ENCODE measurements around the gene CREB5.

Gene CREB5

DNA sequence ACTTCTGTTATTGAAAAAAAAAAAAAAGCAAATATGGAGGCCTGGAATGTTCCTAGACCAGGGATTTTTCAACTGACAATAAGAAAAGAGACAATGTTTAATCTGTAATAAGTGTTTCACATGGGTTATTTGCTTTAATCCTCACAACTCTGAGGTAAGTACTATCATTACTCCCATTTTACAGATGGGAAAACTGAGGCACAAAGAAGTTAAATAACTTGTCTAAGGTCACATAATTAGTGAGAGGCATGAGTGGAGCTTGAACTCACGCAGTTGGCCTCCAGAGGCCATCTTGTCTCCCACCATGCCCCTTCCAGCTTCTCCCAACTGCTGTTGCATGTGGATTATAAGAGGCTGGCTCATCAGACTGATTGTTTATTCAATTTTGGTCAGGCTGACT, 36.6 kb upstream of the CREB5 start:
- H3K9ac ChIP-seq (ENCODE audit: low read depth, low read length, poor library complexity, severe bottlenecking): no peak overlapping the region
- H3K9me3 ChIP-seq (ENCODE audit: insufficient read depth, low read depth, low read length): no peaks in the 10 kb centered on the region
- no peaks in the 10 kb centered on the region for H3F3A ChIP-seq (ENCODE audit: low read depth)
- no peaks in the 10 kb centered on the region for H3K27me3 ChIP-seq (ENCODE audit: insufficient read depth, low read length, poor library complexity, severe bottlenecking)
- no peaks in the 10 kb centered on the region for H3K79me2 ChIP-seq (ENCODE audit: insufficient read depth, low read length)
- no peak overlapping the region for H2AFZ ChIP-seq (ENCODE audit: low read length)
- no peaks in the 10 kb centered on the region for H4K20me1 ChIP-seq (ENCODE audit: insufficient read depth, low read length, poor library complexity, severe bottlenecking)
- no peak overlapping the region for H3K4me3 ChIP-seq (ENCODE audit: low read length, poor library complexity, severe bottlenecking)
- H3K36me3 ChIP-seq (ENCODE audit: insufficient read depth, low read length): no peaks in the 10 kb centered on the region
- TF ChIP-seq EZH2phosphoT487 (IDR thresholded peaks at IDR 0.05; ENCODE audit: borderline replicate concordance): no peak
- TF ChIP-seq, protein P1, sequence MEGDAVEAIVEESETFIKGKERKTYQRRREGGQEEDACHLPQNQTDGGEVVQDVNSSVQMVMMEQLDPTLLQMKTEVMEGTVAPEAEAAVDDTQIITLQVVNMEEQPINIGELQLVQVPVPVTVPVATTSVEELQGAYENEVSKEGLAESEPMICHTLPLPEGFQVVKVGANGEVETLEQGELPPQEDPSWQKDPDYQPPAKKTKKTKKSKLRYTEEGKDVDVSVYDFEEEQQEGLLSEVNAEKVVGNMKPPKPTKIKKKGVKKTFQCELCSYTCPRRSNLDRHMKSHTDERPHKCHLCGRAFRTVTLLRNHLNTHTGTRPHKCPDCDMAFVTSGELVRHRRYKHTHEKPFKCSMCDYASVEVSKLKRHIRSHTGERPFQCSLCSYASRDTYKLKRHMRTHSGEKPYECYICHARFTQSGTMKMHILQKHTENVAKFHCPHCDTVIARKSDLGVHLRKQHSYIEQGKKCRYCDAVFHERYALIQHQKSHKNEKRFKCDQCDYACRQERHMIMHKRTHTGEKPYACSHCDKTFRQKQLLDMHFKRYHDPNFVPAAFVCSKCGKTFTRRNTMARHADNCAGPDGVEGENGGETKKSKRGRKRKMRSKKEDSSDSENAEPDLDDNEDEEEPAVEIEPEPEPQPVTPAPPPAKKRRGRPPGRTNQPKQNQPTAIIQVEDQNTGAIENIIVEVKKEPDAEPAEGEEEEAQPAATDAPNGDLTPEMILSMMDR (conservative IDR thresholded peaks at IDR 0.05; ENCODE audit: low read length): no peak
- no peak overlapping the region for H3K4me2 ChIP-seq (ENCODE audit: low read depth, low read length, poor library complexity, severe bottlenecking)
- H3K9me2 ChIP-seq (replicated peaks; ENCODE audit: low read depth, low read length): no peaks in the 10 kb centered on the region
- H3K4me1 ChIP-seq (ENCODE audit: insufficient read depth, low read length, poor library complexity, severe bottlenecking): peaks cover 2% of the 10 kb centered on the region

DNA sequence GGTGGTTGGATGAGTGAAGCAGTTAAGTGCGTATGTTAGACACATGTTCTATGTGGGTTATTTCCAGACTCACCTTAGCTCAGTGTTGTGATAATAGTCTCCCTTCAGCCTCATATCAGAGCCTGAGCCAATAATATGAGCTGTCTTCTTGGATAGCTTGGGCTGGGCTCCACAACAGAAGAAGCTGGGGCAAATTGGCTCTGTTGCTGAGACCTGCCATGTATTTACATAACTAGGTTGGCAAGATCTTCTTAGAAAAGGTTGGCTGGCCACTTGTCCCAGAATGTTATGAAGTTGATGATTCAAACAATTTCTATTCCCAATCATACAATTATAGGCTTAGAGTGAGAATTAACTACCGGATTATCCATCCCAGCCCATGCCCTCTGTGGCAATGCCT, 35.7 kb upstream of the CREB5 start:
- Histone ChIP-seq H3K9ac (ENCODE audit: low read depth, low read length, poor library complexity, severe bottlenecking) (no peak overlapping the region), H3K9me2 (replicated peaks; ENCODE audit: low read depth, low read length) (no peaks in the 10 kb centered on the region), H3K36me3 (ENCODE audit: insufficient read depth, low read length) (no peaks in the 10 kb centered on the region), H3K79me2 (ENCODE audit: insufficient read depth, low read length) (no peaks in the 10 kb centered on the region), H3K27me3 (ENCODE audit: insufficient read depth, low read length, poor library complexity, severe bottlenecking) (no peaks in the 10 kb centered on the region), H3F3A (ENCODE audit: low read depth) (no peaks in the 10 kb centered on the region), H4K20me1 (ENCODE audit: insufficient read depth, low read length, poor library complexity, severe bottlenecking) (no peaks in the 10 kb centered on the region), H3K4me2 (ENCODE audit: low read depth, low read length, poor library complexity, severe bottlenecking) (no peak overlapping the region), H2AFZ (ENCODE audit: low read length) (no peak overlapping the region), H3K9me3 (ENCODE audit: insufficient read depth, low read depth, low read length) (no peaks in the 10 kb centered on the region), H3K4me1 (ENCODE audit: insufficient read depth, low read length, poor library complexity, severe bottlenecking) (no peaks in the 10 kb centered on the region), H3K4me3 (ENCODE audit: low read length, poor library complexity, severe bottlenecking) (no peak overlapping the region)
- TF ChIP-seq, protein P1 (conservative IDR thresholded peaks at IDR 0.05; ENCODE audit: low read length): no peak
- no peak for TF ChIP-seq EZH2phosphoT487 (IDR thresholded peaks at IDR 0.05; ENCODE audit: borderline replicate concordance)

DNA sequence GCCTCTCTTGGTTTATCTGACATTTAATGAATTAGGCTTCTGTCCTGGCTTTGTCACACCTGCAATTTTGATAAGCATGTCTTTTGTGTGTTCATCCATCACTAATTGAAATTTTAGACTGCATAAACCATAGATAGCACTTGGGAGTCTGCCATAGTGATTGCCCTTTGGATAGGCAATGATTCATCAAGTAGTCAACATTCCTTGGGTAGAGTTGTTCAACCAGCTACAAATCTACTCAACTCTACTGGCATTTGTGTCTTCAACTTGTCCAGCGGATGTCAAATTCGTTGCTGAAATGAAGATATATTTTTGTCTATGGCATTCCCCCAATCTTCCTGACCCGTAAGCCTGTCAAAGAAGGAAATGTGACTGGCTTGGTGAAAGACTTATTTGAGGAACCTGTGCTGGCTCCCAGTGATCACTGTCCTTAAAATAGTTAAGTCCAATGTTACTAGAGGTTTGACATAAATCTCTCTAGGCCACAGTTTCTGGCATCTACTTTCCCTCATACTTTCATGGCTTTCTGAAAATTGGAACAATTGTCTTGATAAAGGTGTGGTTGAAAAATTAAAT, 33.7 kb upstream of the CREB5 start:
- no peaks in the 10 kb centered on the region for H3F3A ChIP-seq (ENCODE audit: low read depth)
- TF ChIP-seq EZH2phosphoT487 (IDR thresholded peaks at IDR 0.05; ENCODE audit: borderline replicate concordance): no peak
- TF ChIP-seq, protein P1 (conservative IDR thresholded peaks at IDR 0.05; ENCODE audit: low read length): no peak
- no peaks in the 10 kb centered on the region for H4K20me1 ChIP-seq (ENCODE audit: insufficient read depth, low read length, poor library complexity, severe bottlenecking)
- H2AFZ ChIP-seq (ENCODE audit: low read length): no peak overlapping the region
- H3K4me1 ChIP-seq (ENCODE audit: insufficient read depth, low read length, poor library complexity, severe bottlenecking): no peaks in the 10 kb centered on the region
- no peaks in the 10 kb centered on the region for H3K36me3 ChIP-seq (ENCODE audit: insufficient read depth, low read length)
- H3K9me3 ChIP-seq (ENCODE audit: insufficient read depth, low read depth, low read length): no peaks in the 10 kb centered on the region
- no peak overlapping the region for H3K9ac ChIP-seq (ENCODE audit: low read depth, low read length, poor library complexity, severe bottlenecking)
- no peaks in the 10 kb centered on the region for H3K9me2 ChIP-seq (replicated peaks; ENCODE audit: low read depth, low read length)
- no peak overlapping the region for H3K4me3 ChIP-seq (ENCODE audit: low read length, poor library complexity, severe bottlenecking)
- no peaks in the 10 kb centered on the region for H3K27me3 ChIP-seq (ENCODE audit: insufficient read depth, low read length, poor library complexity, severe bottlenecking)
- no peaks in the 10 kb centered on the region for H3K79me2 ChIP-seq (ENCODE audit: insufficient read depth, low read length)
- no peak overlapping the region for H3K4me2 ChIP-seq (ENCODE audit: low read depth, low read length, poor library complexity, severe bottlenecking)

All from Loucy (cell line).